B cell (primary cell): ENCODE data around the gene ARFGAP1.

Source experiments
- EZH2 ChIP-seq: IDR thresholded peaks from 2 replicates; pipeline ENCODE4 v1.6.1; 2012; ENCODE audit warnings: borderline replicate concordance, low read depth, mild to moderate bottlenecking, moderate library complexity, low read length; ENCODE audit not compliant: insufficient read depth, poor library complexity, severe bottlenecking
- TF ChIP-seq, protein P1 (sequence below): fragments of 200-600 bp; IDR thresholded peaks from one replicate; pipeline ENCODE4 v1.8.0; 2022; ENCODE audit warnings: antibody characterized with exemption, mild to moderate bottlenecking

DNA sequence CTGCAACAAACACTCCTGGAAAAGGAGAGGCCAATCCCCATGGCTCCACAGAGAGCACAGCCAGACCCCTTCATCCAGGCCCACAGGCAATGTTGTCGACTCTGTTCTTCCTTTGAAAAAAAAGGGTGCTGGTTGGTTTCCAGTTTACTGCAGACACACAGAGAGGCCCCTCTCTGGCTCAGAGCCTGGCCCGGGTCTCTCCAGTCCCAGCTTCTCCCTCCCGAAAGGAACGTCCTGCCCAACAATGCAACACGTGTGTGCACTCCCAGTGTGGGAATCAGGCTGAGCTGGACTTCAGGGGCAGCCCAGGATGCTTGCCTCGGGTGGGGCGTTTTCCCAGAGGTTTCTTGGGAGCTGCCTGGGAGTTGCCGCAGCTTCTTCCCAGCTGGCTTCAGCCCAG, 13.8 kb upstream of the ARFGAP1 start:
- TF ChIP-seq, protein P1, sequence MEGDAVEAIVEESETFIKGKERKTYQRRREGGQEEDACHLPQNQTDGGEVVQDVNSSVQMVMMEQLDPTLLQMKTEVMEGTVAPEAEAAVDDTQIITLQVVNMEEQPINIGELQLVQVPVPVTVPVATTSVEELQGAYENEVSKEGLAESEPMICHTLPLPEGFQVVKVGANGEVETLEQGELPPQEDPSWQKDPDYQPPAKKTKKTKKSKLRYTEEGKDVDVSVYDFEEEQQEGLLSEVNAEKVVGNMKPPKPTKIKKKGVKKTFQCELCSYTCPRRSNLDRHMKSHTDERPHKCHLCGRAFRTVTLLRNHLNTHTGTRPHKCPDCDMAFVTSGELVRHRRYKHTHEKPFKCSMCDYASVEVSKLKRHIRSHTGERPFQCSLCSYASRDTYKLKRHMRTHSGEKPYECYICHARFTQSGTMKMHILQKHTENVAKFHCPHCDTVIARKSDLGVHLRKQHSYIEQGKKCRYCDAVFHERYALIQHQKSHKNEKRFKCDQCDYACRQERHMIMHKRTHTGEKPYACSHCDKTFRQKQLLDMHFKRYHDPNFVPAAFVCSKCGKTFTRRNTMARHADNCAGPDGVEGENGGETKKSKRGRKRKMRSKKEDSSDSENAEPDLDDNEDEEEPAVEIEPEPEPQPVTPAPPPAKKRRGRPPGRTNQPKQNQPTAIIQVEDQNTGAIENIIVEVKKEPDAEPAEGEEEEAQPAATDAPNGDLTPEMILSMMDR, result no peak
- no peak for TF ChIP-seq EZH2
